Measurements from ENCODE around the gene RFX3.

GRCh38 chr9:3214741-3215140 lies 311.1 kb downstream of the RFX3 start:
- TF ChIP-seq CTCF (IDR thresholded peaks at IDR 0.05; ENCODE audit: borderline replicate concordance, extremely low read depth, low read length, poor library complexity, severe bottlenecking) (no peak), EZH2 (IDR thresholded peaks at IDR 0.05; ENCODE audit: borderline replicate concordance, low read depth, low read length, severe bottlenecking) (no peak)
